Loucy (cell line): ENCODE measurements around the gene MIA.
A peak's percentile ranks its signal among the peaks of the same experiment; 100 is the strongest.

Experiments
- H2AFZ ChIP-seq: fragments of 200-600 bp; sonication (generic); 2 replicates; pipeline ENCODE4 v1.6.0; 2016; ENCODE audit warnings: antibody characterized with exemption, mild to moderate bottlenecking, low read length, moderate library complexity
- H3F3A ChIP-seq: fragments of 200-600 bp; 2 replicates; pipeline ENCODE4 v1.6.0; 2016; ENCODE audit warnings: antibody characterized with exemption, low read depth, mild to moderate bottlenecking
- H3K27me3 ChIP-seq: fragments of 200-600 bp; sonication (generic); 2 replicates; pipeline ENCODE4 v1.6.1; 2014; ENCODE audit warnings: low read length, mild to moderate bottlenecking; ENCODE audit not compliant: insufficient read depth, poor library complexity, severe bottlenecking
- H3K36me3 ChIP-seq: fragments of 200-600 bp; sonication (generic); 2 replicates; pipeline ENCODE4 v1.6.1; 2016; ENCODE audit warnings: low read length; ENCODE audit not compliant: insufficient read depth
- H3K4me1 ChIP-seq: fragments of 200-600 bp; sonication (generic); 2 replicates; pipeline ENCODE4 v1.5.1; 2014; ENCODE audit warnings: low read length, mild to moderate bottlenecking; ENCODE audit not compliant: insufficient read depth, poor library complexity, severe bottlenecking
- H3K4me2 ChIP-seq: fragments of 200-600 bp; sonication (generic); 2 replicates; pipeline ENCODE4 v1.6.0; 2014; ENCODE audit warnings: antibody characterized with exemption, low read length, low read depth, mild to moderate bottlenecking; ENCODE audit not compliant: poor library complexity, severe bottlenecking
- H3K4me3 ChIP-seq: fragments of 200-600 bp; sonication (generic); 2 replicates; pipeline ENCODE4 v1.5.1; 2014; ENCODE audit warnings: low read length, mild to moderate bottlenecking, mixed read lengths; ENCODE audit not compliant: poor library complexity, severe bottlenecking
- H3K79me2 ChIP-seq: fragments of 200-600 bp; sonication (generic); 2 replicates; pipeline ENCODE4 v1.6.1; 2014; ENCODE audit warnings: low read length; ENCODE audit not compliant: insufficient read depth
- H3K9ac ChIP-seq: fragments of 200-600 bp; sonication (generic); 2 replicates; pipeline ENCODE4 v1.6.0; 2014; ENCODE audit warnings: mild to moderate bottlenecking, low read depth, low read length, moderate library complexity; ENCODE audit not compliant: poor library complexity, severe bottlenecking
- H3K9me2 ChIP-seq: fragments of 200-600 bp; sonication (generic); replicated peaks from 2 replicates; pipeline ENCODE4 v1.6.1; 2016; ENCODE audit warnings: low read depth, low read length, mixed read lengths
- H3K9me3 ChIP-seq: fragments of 200-600 bp; sonication (generic); 2 replicates; pipeline ENCODE4 v1.6.1; 2014; ENCODE audit warnings: mild to moderate bottlenecking, antibody characterized with exemption, low read length, low read depth; ENCODE audit not compliant: insufficient read depth
- H4K20me1 ChIP-seq: fragments of 200-600 bp; sonication (generic); 2 replicates; pipeline ENCODE4 v1.6.0; 2014; ENCODE audit warnings: antibody characterized with exemption, low read length, mild to moderate bottlenecking; ENCODE audit not compliant: insufficient read depth, poor library complexity, severe bottlenecking
- CTCF ChIP-seq: fragments of 200-600 bp; sonication (generic); conservative IDR thresholded peaks from 2 replicates; pipeline ENCODE4 v1.5.1; 2014; ENCODE audit warnings: mild to moderate bottlenecking, antibody characterized with exemption, low read length
- EZH2phosphoT487 ChIP-seq: fragments of 200-600 bp; IDR thresholded peaks from 2 replicates; pipeline ENCODE4 v1.6.1; 2018; ENCODE audit warnings: antibody characterized with exemption, mild to moderate bottlenecking, moderate library complexity, borderline replicate concordance

The MIA gene

GRCh38 chr19:40775632-40776022 is 306 bp downstream of the MIA start:
- no peaks in the 10 kb centered on the region for H3K9me2 ChIP-seq
- no peaks in the 10 kb centered on the region for H3K36me3 ChIP-seq
- peaks cover 28% of the 10 kb centered on the region for H3K4me1 ChIP-seq
- TF ChIP-seq CTCF (no peak), EZH2phosphoT487 (no peak)
- H3K4me3 ChIP-seq, result no peak overlapping the region
- H3K27me3 ChIP-seq, result no peaks in the 10 kb centered on the region
- no peaks in the 10 kb centered on the region; the same call in 1 of the 2 replicates for H3K79me2 ChIP-seq
- no peak overlapping the region for H2AFZ ChIP-seq
- H3F3A ChIP-seq, result peaks cover 12% of the 10 kb centered on the region
- H3K9me3 ChIP-seq, result no peaks in the 10 kb centered on the region
- H4K20me1 ChIP-seq, result no peaks in the 10 kb centered on the region
- H3K4me2 ChIP-seq, result no peak overlapping the region
- no peak overlapping the region for H3K9ac ChIP-seq

GRCh38 chr19:40776364-40776763 is 1.0 kb downstream of the MIA start:
- H4K20me1 ChIP-seq, result no peaks in the 10 kb centered on the region
- peak overlapping the region; percentile 81 for H3K4me3 ChIP-seq

GRCh38 chr19:40776932-40777644 is 1.8 kb downstream of the MIA start:
- peak overlapping the region; percentile 92 for H3K9ac ChIP-seq
- peaks cover 9% of the 10 kb centered on the region for H3F3A ChIP-seq
- no peaks in the 10 kb centered on the region; the same call in 1 of the 2 replicates for H3K79me2 ChIP-seq
- H3K4me3 ChIP-seq, result peak overlapping the region; percentile 81
- H3K36me3 ChIP-seq, result no peaks in the 10 kb centered on the region
- no peaks in the 10 kb centered on the region for H3K27me3 ChIP-seq
- TF ChIP-seq EZH2phosphoT487, result no peak
- no peak for TF ChIP-seq CTCF
- no peaks in the 10 kb centered on the region for H3K9me2 ChIP-seq
- H4K20me1 ChIP-seq, result no peaks in the 10 kb centered on the region
- H3K9me3 ChIP-seq, result no peaks in the 10 kb centered on the region
- H2AFZ ChIP-seq, result peak overlapping the region; percentile 71
- peaks cover 25% of the 10 kb centered on the region for H3K4me1 ChIP-seq
- peak overlapping the region; percentile 93 for H3K4me2 ChIP-seq

More at GRCh38 chr19:40776364-40776763, 1.0 kb downstream of the MIA start:
- H3F3A ChIP-seq, result peaks cover 9% of the 10 kb centered on the region
- no peaks in the 10 kb centered on the region for H3K36me3 ChIP-seq
- H3K4me1 ChIP-seq, result peaks cover 25% of the 10 kb centered on the region
- H3K9me2 ChIP-seq, result no peaks in the 10 kb centered on the region
- H3K4me2 ChIP-seq, result peak overlapping the region; percentile 93
- peak overlapping the region; percentile 51 for H3K9ac ChIP-seq
- H3K9me3 ChIP-seq, result no peaks in the 10 kb centered on the region
- TF ChIP-seq CTCF (no peak), EZH2phosphoT487 (no peak)
- H2AFZ ChIP-seq, result no peak overlapping the region
- no peaks in the 10 kb centered on the region for H3K27me3 ChIP-seq
- no peaks in the 10 kb centered on the region; the same call in 1 of the 2 replicates for H3K79me2 ChIP-seq
